Tibial artery (tissue), 4 donors: ENCODE results near the gene CAPN7.
A peak's percentile ranks its signal among the peaks of the same experiment; 100 is the strongest.

Experiments
- DNase-seq, 2 donors: peaks; one replicate each; pipeline ENCODE4 v3.0.0-alpha.2; 2019
- H3K27ac ChIP-seq, 2 donors: fragments of 200-600 bp; sonication (generic) in 1 of 2; 1 replicate in 1 of 2; 2 replicates in 1 of 2; pipeline ENCODE4 v1.5.1; 2018 to 2019; ENCODE audit warnings: mild to moderate bottlenecking in 1 of 2
- H3K27me3 ChIP-seq, 2 donors: fragments of 200-600 bp; sonication (generic) in 1 of 2; one replicate each; pipeline versions ENCODE4 v1.5.1 to v1.6.0; 2016 to 2019
- H3K36me3 ChIP-seq, 3 donors: fragments of 200-600 bp; sonication (generic) in 2 of 3; one replicate each; pipeline ENCODE4 v1.5.1; 2016 to 2019; ENCODE audit warnings: mild to moderate bottlenecking in 2 of 3
- H3K4me1 ChIP-seq, 4 donors: fragments of 200-600 bp; sonication (generic) in 2 of 4; 1 replicate in 3 of 4; 2 replicates in 1 of 4; pipeline ENCODE4 v1.5.1; 2016 to 2019
- H3K4me3 ChIP-seq, 2 donors: fragments of 200-600 bp; sonication (generic) in 1 of 2; 1 replicate in 1 of 2; 2 replicates in 1 of 2; pipeline ENCODE4 v1.5.1; 2018 to 2019; ENCODE audit warnings: mild to moderate bottlenecking in 2 of 2
- H3K9me3 ChIP-seq, 3 donors: fragments of 200-600 bp; sonication (generic) in 1 of 3; one replicate each; pipeline ENCODE4 v1.5.1; 2016 to 2019
- CTCF ChIP-seq, 2 experiments: fragments of 200-600 bp in 1 of 2; fragments of 450-650 bp in 1 of 2; IDR thresholded peaks; one replicate each; pipeline ENCODE4 v1.5.1; 2017 to 2019; ENCODE audit warnings: antibody characterized with exemption in 2 of 2, mild to moderate bottlenecking in 1 of 2, moderate library complexity in 1 of 2
- intact Hi-C: fragments of 100-400 bp; cut with DNase I; formaldehyde crosslinking; loops from one replicate; pipeline ENCODE4 v1.15.0; 2023; ENCODE audit warnings: low total_unique reads

CAPN7 gene

GRCh38 chr3:15205482-15205933 lies 538 bp upstream of the CAPN7 start:
- intact Hi-C loops: loop anchor here (5.0 kb wide), 1 partner anchor 98 kb away; no protein-coding TSS in a partner anchor
- Histone ChIP-seq H3K4me1 (peaks cover 0 to 31% (median 16%) of the 10 kb centered on the region in 4 donors), H3K9me3 (no peaks in the 10 kb centered on the region), H3K4me3 (peak overlapping the region; percentile 90 to 98), H3K27me3 (no peaks in the 10 kb centered on the region), H3K36me3 (peaks cover 0 to 2% (median 0%) of the 10 kb centered on the region in 3 donors), H3K27ac (peak overlapping the region; percentile 96 to 97)
- no peak for DNase-seq
- TF ChIP-seq CTCF (IDR thresholded peaks at IDR 0.05): no peak

- intact Hi-C loops: loop anchor here (5.0 kb wide), 1 partner anchor 100 kb away; no protein-coding TSS in a partner anchor
- no peaks in the 10 kb centered on the region for H3K27me3 ChIP-seq
Measured at GRCh38 chr3:15206662-15207576, 873 bp downstream of the CAPN7 start.

GRCh38 chr3:15207836-15208504 lies 1.9 kb downstream of the CAPN7 start:
- peaks cover 9 to 22% (median 13%) of the 10 kb centered on the region in 3 donors for H3K36me3 ChIP-seq
- intact Hi-C loops: loop anchor here (5.0 kb wide), 1 partner anchor 101 kb away; no protein-coding TSS in a partner anchor

More at GRCh38 chr3:15206662-15207576, 873 bp downstream of the CAPN7 start:
- Histone ChIP-seq H3K27ac (peak overlapping the region; percentile 96 to 97), H3K36me3 (peaks cover 0 to 12% (median 3%) of the 10 kb centered on the region in 3 donors), H3K4me1 (peaks cover 0 to 45% (median 16%) of the 10 kb centered on the region in 4 donors), H3K4me3 (peak overlapping the region; percentile 90 to 98), H3K9me3 (no peaks in the 10 kb centered on the region)
- DNase-seq: peak; percentile 43 to 76
- no peak for TF ChIP-seq CTCF (IDR thresholded peaks at IDR 0.05)

GRCh38 chr3:15211937-15212336 lies 5.9 kb downstream of the CAPN7 start:
- Histone ChIP-seq H3K27me3 (no peaks in the 10 kb centered on the region), H3K4me1 (peaks cover 0 to 58% (median 16%) of the 10 kb centered on the region in 4 donors), H3K27ac (no peak overlapping the region), H3K36me3 (peaks cover 25 to 49% (median 33%) of the 10 kb centered on the region in 3 donors), H3K4me3 (no peak overlapping the region), H3K9me3 (no peaks in the 10 kb centered on the region)
- TF ChIP-seq CTCF (IDR thresholded peaks at IDR 0.05): no peak
- no peak for DNase-seq
- intact Hi-C loops: no loop called here

More at GRCh38 chr3:15207836-15208504, 1.9 kb downstream of the CAPN7 start:
- H3K9me3 ChIP-seq: no peaks in the 10 kb centered on the region
- peak overlapping the region; percentile 90 to 98 for H3K4me3 ChIP-seq
- DNase-seq: no peak
- no peak for TF ChIP-seq CTCF (IDR thresholded peaks at IDR 0.05)
- peak overlapping the region; percentile 96 to 97 for H3K27ac ChIP-seq
- peaks cover 0 to 51% (median 16%) of the 10 kb centered on the region in 4 donors for H3K4me1 ChIP-seq
- H3K27me3 ChIP-seq: no peaks in the 10 kb centered on the region

- Histone ChIP-seq H3K4me1 (peaks cover 0 to 46% (median 1%) of the 10 kb centered on the region in 4 donors), H3K27me3 (no peaks in the 10 kb centered on the region), H3K9me3 (no peaks in the 10 kb centered on the region), H3K4me3 (no peak overlapping the region), H3K36me3 (peaks cover 52 to 77% (median 58%) of the 10 kb centered on the region in 3 donors), H3K27ac (no peak overlapping the region)
- no peak for TF ChIP-seq CTCF (IDR thresholded peaks at IDR 0.05)
- no peak for DNase-seq
- intact Hi-C loops: no loop called here
Measured at GRCh38 chr3:15214758-15215157, 8.7 kb downstream of the CAPN7 start.
